Keratinocyte (primary cell): ENCODE results near the gene LGR4. TPM values are rescaled to one million over a fixed set of nuclear protein-coding genes. Genes with fewer than 3 reads are reported as not detected.

Experiments
- DNase-seq: peaks from one replicate; pipeline ENCODE4 v3.0.0-alpha.2; 2011; ENCODE audit warnings: low read depth, missing footprints, low spot score
- FAIRE-seq: peaks from 2 replicates; lab custom pipeline; 2011; peaks lifted over from hg19 to GRCh38; lab: Jason Lieb, UNC
- H2AFZ ChIP-seq: 2 replicates; pipeline ENCODE4 v1.6.0; 2012; ENCODE audit warnings: low read length, control low read depth, inconsistent platforms; ENCODE audit not compliant: control insufficient read depth
- H3K27ac ChIP-seq: 2 replicates; pipeline ENCODE4 v1.5.1; 2011; ENCODE audit warnings: low read length; ENCODE audit not compliant: control insufficient read depth, insufficient read depth
- H3K27me3 ChIP-seq: 3 replicates; pipeline ENCODE4 v1.6.0; 2011; ENCODE audit warnings: low read length; ENCODE audit not compliant: control insufficient read depth, insufficient read depth; ENCODE audit errors: extremely low read depth
- H3K36me3 ChIP-seq, 2 experiments: 2 replicates in 1 of 2; 3 replicates in 1 of 2; pipeline ENCODE4 v1.5.1; 2011; ENCODE audit warnings: low read length in 2 of 2, mild to moderate bottlenecking in 1 of 2; ENCODE audit not compliant: control insufficient read depth in 2 of 2, insufficient read depth in 2 of 2; ENCODE audit errors: extremely low read depth in 1 of 2
- H3K4me1 ChIP-seq: 3 replicates; pipeline ENCODE4 v1.5.1; 2011; ENCODE audit warnings: low read length; ENCODE audit not compliant: control insufficient read depth, insufficient read depth; ENCODE audit errors: extremely low read depth
- H3K4me2 ChIP-seq: 3 replicates; pipeline ENCODE4 v1.6.0; 2011; ENCODE audit warnings: low read depth, low read length; ENCODE audit not compliant: control insufficient read depth, insufficient read depth; ENCODE audit errors: extremely low read depth
- H3K4me3 ChIP-seq, 3 experiments: fragments of 200-600 bp in 1 of 3; sonication (generic) in 1 of 3; 2 replicates in 2 of 3; 3 replicates in 1 of 3; pipeline ENCODE4 v1.5.1; 2011 to 2016; ENCODE audit warnings: low read length in 3 of 3, mild to moderate bottlenecking in 3 of 3, control low read depth in 2 of 3, inconsistent platforms in 1 of 3, low read depth in 1 of 3, mixed read lengths in 1 of 3, mixed run types in 1 of 3, moderate library complexity in 1 of 3; ENCODE audit not compliant: control insufficient read depth in 2 of 3, insufficient read depth in 2 of 3; ENCODE audit errors: extremely low read depth in 1 of 3
- H3K79me2 ChIP-seq: 2 replicates; pipeline ENCODE4 v1.6.0; 2012; ENCODE audit warnings: low read length; ENCODE audit not compliant: control insufficient read depth, insufficient read depth
- H3K9ac ChIP-seq: 3 replicates; pipeline ENCODE4 v1.6.0; 2011; ENCODE audit warnings: low read length; ENCODE audit not compliant: control insufficient read depth, insufficient read depth; ENCODE audit errors: extremely low read depth
- H3K9me1 ChIP-seq: 3 replicates; pipeline ENCODE4 v1.6.0; 2011; ENCODE audit warnings: low read length; ENCODE audit not compliant: control insufficient read depth, insufficient read depth; ENCODE audit errors: extremely low read depth
- H3K9me3 ChIP-seq: 2 replicates; pipeline ENCODE4 v1.5.1; 2012; ENCODE audit warnings: low read depth, low read length; ENCODE audit not compliant: control insufficient read depth
- H4K20me1 ChIP-seq: 3 replicates; pipeline ENCODE4 v1.6.0; 2011; ENCODE audit warnings: low read length; ENCODE audit not compliant: control insufficient read depth, insufficient read depth; ENCODE audit errors: extremely low read depth
- EZH2 ChIP-seq: IDR thresholded peaks from one replicate; pipeline ENCODE4 v1.6.1; 2012; ENCODE audit warnings: inconsistent platforms, mild to moderate bottlenecking, low read length, moderate library complexity
- dilution Hi-C: fragments of 300-500 bp; cut with MboI; formaldehyde crosslinking; loops from one replicate; pipeline ENCODE4 v1.7.0; 2020; ENCODE audit warnings: low sequenced_read_pairs; ENCODE audit not compliant: extremely low pct_ligation_motif_present
- polyA plus RNA-seq, 5 experiments: library from polyadenylated mRNA; depleted of rRNA in 3 of 5; stranded (reverse) in 3 of 5; stranded (forward) in 1 of 5; unstranded in 1 of 5; fragments of >200 nt; gene quantifications; 1 replicate in 1 of 5; 2 replicates in 3 of 5; 3 replicates in 1 of 5; pipeline versions ENCODE4 v1.2.1 to v1.2.3, GENCODE V29; 2011 to 2012; ENCODE audit warnings: missing spikeins in 2 of 5, low read depth in 1 of 5, low replicate concordance in 1 of 5
- TF ChIP-seq, protein P1 (sequence below), 3 experiments: IDR thresholded peaks in 1 of 3; conservative IDR thresholded peaks in 1 of 3; optimal IDR thresholded peaks in 1 of 3; 2 replicates in 2 of 3; 3 replicates in 1 of 3; pipeline versions ENCODE3 to v1.5.1; 2011; ENCODE audit warnings: low read length in 3 of 3, mild to moderate bottlenecking in 3 of 3, moderate library complexity in 2 of 3, control low read depth in 1 of 3, inconsistent platforms in 1 of 3; ENCODE audit not compliant: insufficient read depth in 2 of 3; ENCODE audit errors: extremely low read depth in 1 of 3

LGR4 gene
- polyA plus RNA-seq, 1 donor (not counting 4 experiments of a cell fraction or from before 2014, with no cell fraction given): 49.7 TPM

GRCh38 chr11:27501100-27501499, 28.5 kb upstream of the LGR4 start:
- Histone ChIP-seq H3K9me1 (no peaks in the 10 kb centered on the region), H3K9me3 (no peaks in the 10 kb centered on the region), H3K36me3 (peaks cover 8 to 28% of the 10 kb centered on the region in 2 experiments), H3K4me2 (no peak overlapping the region), H3K9ac (no peak overlapping the region), H3K27ac (no peak overlapping the region), H3K4me3 (no peak overlapping the region), H3K79me2 (peaks cover 56% of the 10 kb centered on the region), H3K4me1 (peaks cover 10% of the 10 kb centered on the region), H3K27me3 (no peaks in the 10 kb centered on the region), H2AFZ (no peak overlapping the region), H4K20me1 (no peaks in the 10 kb centered on the region)
- FAIRE-seq: no peak
- TF ChIP-seq, protein P1, sequence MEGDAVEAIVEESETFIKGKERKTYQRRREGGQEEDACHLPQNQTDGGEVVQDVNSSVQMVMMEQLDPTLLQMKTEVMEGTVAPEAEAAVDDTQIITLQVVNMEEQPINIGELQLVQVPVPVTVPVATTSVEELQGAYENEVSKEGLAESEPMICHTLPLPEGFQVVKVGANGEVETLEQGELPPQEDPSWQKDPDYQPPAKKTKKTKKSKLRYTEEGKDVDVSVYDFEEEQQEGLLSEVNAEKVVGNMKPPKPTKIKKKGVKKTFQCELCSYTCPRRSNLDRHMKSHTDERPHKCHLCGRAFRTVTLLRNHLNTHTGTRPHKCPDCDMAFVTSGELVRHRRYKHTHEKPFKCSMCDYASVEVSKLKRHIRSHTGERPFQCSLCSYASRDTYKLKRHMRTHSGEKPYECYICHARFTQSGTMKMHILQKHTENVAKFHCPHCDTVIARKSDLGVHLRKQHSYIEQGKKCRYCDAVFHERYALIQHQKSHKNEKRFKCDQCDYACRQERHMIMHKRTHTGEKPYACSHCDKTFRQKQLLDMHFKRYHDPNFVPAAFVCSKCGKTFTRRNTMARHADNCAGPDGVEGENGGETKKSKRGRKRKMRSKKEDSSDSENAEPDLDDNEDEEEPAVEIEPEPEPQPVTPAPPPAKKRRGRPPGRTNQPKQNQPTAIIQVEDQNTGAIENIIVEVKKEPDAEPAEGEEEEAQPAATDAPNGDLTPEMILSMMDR (optimal IDR thresholded peaks at IDR 0.05 in 1 of 3, IDR thresholded peaks at IDR 0.05 in 1 of 3, conservative IDR thresholded peaks at IDR 0.05 in 1 of 3; ENCODE audit: extremely low read depth in 1 of 3, insufficient read depth in 2 of 3, low read length in 3 of 3): no peak
- no peak for DNase-seq
- dilution Hi-C loops: no loop called here

- no peaks in the 10 kb centered on the region for H3K4me1 ChIP-seq
- peaks cover 8 to 28% of the 10 kb centered on the region in 2 experiments for H3K36me3 ChIP-seq
- no peak overlapping the region for H2AFZ ChIP-seq
- TF ChIP-seq, protein P1 (optimal IDR thresholded peaks at IDR 0.05 in 1 of 3, IDR thresholded peaks at IDR 0.05 in 1 of 3, conservative IDR thresholded peaks at IDR 0.05 in 1 of 3; ENCODE audit: extremely low read depth in 1 of 3, insufficient read depth in 2 of 3, low read length in 3 of 3): no peak
- no peak for TF ChIP-seq EZH2
- no peaks in the 10 kb centered on the region for H3K9me3 ChIP-seq
- no peaks in the 10 kb centered on the region for H4K20me1 ChIP-seq
- no peak for DNase-seq
- no peaks in the 10 kb centered on the region for H3K27me3 ChIP-seq
- no peak overlapping the region for H3K4me3 ChIP-seq
- peaks cover 32% of the 10 kb centered on the region for H3K79me2 ChIP-seq
- no peak overlapping the region for H3K4me2 ChIP-seq
- dilution Hi-C loops: loop anchor here (25.0 kb wide), 1 partner anchor 311 kb away; no protein-coding TSS in a partner anchor
- H3K9me1 ChIP-seq: no peaks in the 10 kb centered on the region
- FAIRE-seq: no peak
- no peak overlapping the region for H3K9ac ChIP-seq
- no peak overlapping the region for H3K27ac ChIP-seq
These were observed 25.3 kb upstream of the LGR4 start for GRCh38 chr11:27497911-27498310.
